Glomerular visceral epithelial cell (primary cell): ENCODE data around the gene ADAMTS8.

Experiments used
- DNase-seq: peaks from one replicate; pipeline ENCODE4 v3.0.0-alpha.2; 2016; ENCODE audit errors: extremely low spot score

The ADAMTS8 gene

GRCh38 chr11:130418756-130419155 lies 9.7 kb downstream of the ADAMTS8 start:
- DNase-seq = no peak

- no peak for DNase-seq
Measured at GRCh38 chr11:130418210-130418609, 10.2 kb downstream of the ADAMTS8 start.

- DNase-seq = no peak
Measured at GRCh38 chr11:130416906-130417305, 11.5 kb downstream of the ADAMTS8 start.

GRCh38 chr11:130416530-130416882 lies 11.9 kb downstream of the ADAMTS8 start:
- DNase-seq = no peak

GRCh38 chr11:130415731-130416529 lies 12.5 kb downstream of the ADAMTS8 start:
- peak; percentile 75 for DNase-seq

- no peak for DNase-seq
Measured at GRCh38 chr11:130414107-130415080, 14.0 kb downstream of the ADAMTS8 start.

- peak; percentile 73 for DNase-seq
Measured at GRCh38 chr11:130413405-130414106, 14.9 kb downstream of the ADAMTS8 start.

- no peak for DNase-seq
Measured at GRCh38 chr11:130411223-130411622, 17.2 kb downstream of the ADAMTS8 start.

- DNase-seq = no peak
Measured at GRCh38 chr11:130409594-130410388, 18.6 kb downstream of the ADAMTS8 start.

- DNase-seq = no peak
Measured at GRCh38 chr11:130408901-130409300, 19.5 kb downstream of the ADAMTS8 start.

GRCh38 chr11:130408401-130408890 lies 20.0 kb downstream of the ADAMTS8 start:
- no peak for DNase-seq

GRCh38 chr11:130407978-130408377 lies 20.4 kb downstream of the ADAMTS8 start:
- DNase-seq = peak; percentile 49

GRCh38 chr11:130405428-130405827 lies 23.0 kb downstream of the ADAMTS8 start:
- DNase-seq = no peak

- DNase-seq = no peak
Measured at GRCh38 chr11:130404727-130405126, 23.7 kb downstream of the ADAMTS8 start.

- no peak for DNase-seq
Measured at GRCh38 chr11:130403967-130404366, 24.4 kb downstream of the ADAMTS8 start.

GRCh38 chr11:130403271-130403804 lies 25.1 kb downstream of the ADAMTS8 start:
- DNase-seq = peak; percentile 36

GRCh38 chr11:130402570-130402969 lies 25.8 kb downstream of the ADAMTS8 start:
- DNase-seq = no peak

- DNase-seq = no peak
Measured at GRCh38 chr11:130400781-130401483, 27.5 kb downstream of the ADAMTS8 start.

GRCh38 chr11:130399196-130399595 lies 29.2 kb downstream of the ADAMTS8 start:
- no peak for DNase-seq

- DNase-seq = no peak
Measured at GRCh38 chr11:130397780-130398179, 30.6 kb downstream of the ADAMTS8 start.
